ENCODE results near the gene PKNOX2. TPM values are rescaled to one million over a fixed set of nuclear protein-coding genes. Genes with fewer than 3 reads are reported as not detected.

PKNOX2 gene
- total RNA-seq, 6 experiments from 2014 or later = 0.09 to 0.31 (median 0.14) TPM

- no peak for ATAC-seq
- peaks cover 0 to 4% (median 0%) of the 10 kb centered on the region in 4 donors for H3K4me1 ChIP-seq
- H3K9me3 ChIP-seq = no peaks in the 10 kb centered on the region
- H3K4me3 ChIP-seq = no peak overlapping the region
- no peak for DNase-seq
- no peaks in the 10 kb centered on the region for H3K27me3 ChIP-seq
- TF ChIP-seq, protein P1, sequence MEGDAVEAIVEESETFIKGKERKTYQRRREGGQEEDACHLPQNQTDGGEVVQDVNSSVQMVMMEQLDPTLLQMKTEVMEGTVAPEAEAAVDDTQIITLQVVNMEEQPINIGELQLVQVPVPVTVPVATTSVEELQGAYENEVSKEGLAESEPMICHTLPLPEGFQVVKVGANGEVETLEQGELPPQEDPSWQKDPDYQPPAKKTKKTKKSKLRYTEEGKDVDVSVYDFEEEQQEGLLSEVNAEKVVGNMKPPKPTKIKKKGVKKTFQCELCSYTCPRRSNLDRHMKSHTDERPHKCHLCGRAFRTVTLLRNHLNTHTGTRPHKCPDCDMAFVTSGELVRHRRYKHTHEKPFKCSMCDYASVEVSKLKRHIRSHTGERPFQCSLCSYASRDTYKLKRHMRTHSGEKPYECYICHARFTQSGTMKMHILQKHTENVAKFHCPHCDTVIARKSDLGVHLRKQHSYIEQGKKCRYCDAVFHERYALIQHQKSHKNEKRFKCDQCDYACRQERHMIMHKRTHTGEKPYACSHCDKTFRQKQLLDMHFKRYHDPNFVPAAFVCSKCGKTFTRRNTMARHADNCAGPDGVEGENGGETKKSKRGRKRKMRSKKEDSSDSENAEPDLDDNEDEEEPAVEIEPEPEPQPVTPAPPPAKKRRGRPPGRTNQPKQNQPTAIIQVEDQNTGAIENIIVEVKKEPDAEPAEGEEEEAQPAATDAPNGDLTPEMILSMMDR (IDR thresholded peaks at IDR 0.05) = no peak
- no peak for TF ChIP-seq POLR2A (IDR thresholded peaks at IDR 0.05)
- H3K27ac ChIP-seq = no peak overlapping the region
- intact Hi-C loops (cut with DNase I) = no loop called here
- 73% methylated on average over 3 of the region's 3 CpGs for WGBS (ENCODE audit: insufficient coverage, low coverage, low lambda C conversion rate, missing lambda C conversion rate)
- no peaks in the 10 kb centered on the region for H3K36me3 ChIP-seq
These were observed 107.5 kb downstream of the PKNOX2 start for GRCh38 chr11:125272092-125272491.

DNA sequence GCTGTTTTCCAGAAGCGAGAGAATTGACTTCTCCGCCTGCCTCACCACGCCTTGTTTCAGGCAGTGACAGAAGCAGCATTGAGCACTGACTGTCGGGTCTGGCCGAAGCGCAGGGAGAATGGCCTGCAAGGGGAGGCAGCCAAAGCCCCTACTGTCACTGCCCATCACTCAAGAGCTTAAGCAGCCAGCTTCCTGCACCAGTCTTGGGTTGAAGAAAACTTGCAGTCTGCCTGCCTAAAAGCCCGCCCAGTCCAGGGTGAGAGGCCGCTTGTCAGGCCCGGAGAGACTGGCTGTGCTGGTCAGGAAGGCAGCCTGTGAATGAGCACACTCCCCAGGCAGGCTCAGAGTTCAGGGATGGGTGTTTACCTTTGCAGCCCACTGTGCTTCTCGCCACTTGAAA is 108.3 kb downstream of the PKNOX2 start:
- H3K36me3 ChIP-seq = no peaks in the 10 kb centered on the region
- TF ChIP-seq POLR2A (IDR thresholded peaks at IDR 0.05) = no peak
- TF ChIP-seq, protein P1 (IDR thresholded peaks at IDR 0.05) = no peak
- no peak overlapping the region for H3K27ac ChIP-seq
- DNase-seq (no peak), ATAC-seq (no peak)
- 66% methylated on average over 5 of the region's 10 CpGs for WGBS (ENCODE audit: insufficient coverage, low coverage, low lambda C conversion rate, missing lambda C conversion rate)
- no peaks in the 10 kb centered on the region for H3K9me3 ChIP-seq
- H3K4me1 ChIP-seq = peaks cover 0 to 4% (median 0%) of the 10 kb centered on the region in 4 donors
- H3K27me3 ChIP-seq = no peaks in the 10 kb centered on the region
- no peak overlapping the region for H3K4me3 ChIP-seq
- intact Hi-C loops (cut with DNase I) = no loop called here

GRCh38 chr11:125273519-125274000 is 109.0 kb downstream of the PKNOX2 start:
- no peak for ATAC-seq
- Histone ChIP-seq H3K27me3 (no peaks in the 10 kb centered on the region), H3K27ac (no peak overlapping the region), H3K4me3 (no peak overlapping the region), H3K4me1 (peaks cover 0 to 4% (median 0%) of the 10 kb centered on the region in 4 donors), H3K36me3 (no peaks in the 10 kb centered on the region), H3K9me3 (no peaks in the 10 kb centered on the region)
- TF ChIP-seq, protein P1 (IDR thresholded peaks at IDR 0.05) = no peak
- no peak for TF ChIP-seq POLR2A (IDR thresholded peaks at IDR 0.05)
- 49% methylated on average over 5 of the region's 5 CpGs for WGBS (ENCODE audit: insufficient coverage, low coverage, low lambda C conversion rate, missing lambda C conversion rate)
- DNase-seq = no peak
- intact Hi-C loops (cut with DNase I) = no loop called here

- WGBS (ENCODE audit: insufficient coverage, low coverage, low lambda C conversion rate, missing lambda C conversion rate) = 65% methylated on average over 5 of the region's 11 CpGs
- Histone ChIP-seq H3K9me3 (no peaks in the 10 kb centered on the region), H3K4me3 (no peak overlapping the region)
These were observed 109.8 kb downstream of the PKNOX2 start for GRCh38 chr11:125274309-125274708.

More at GRCh38 chr11:125274309-125274708, 109.8 kb downstream of the PKNOX2 start:
- no peaks in the 10 kb centered on the region for H3K27me3 ChIP-seq
- no peaks in the 10 kb centered on the region for H3K36me3 ChIP-seq
- H3K4me1 ChIP-seq = peaks cover 0 to 4% (median 0%) of the 10 kb centered on the region in 4 donors
- TF ChIP-seq, protein P1 (IDR thresholded peaks at IDR 0.05) = no peak
- no peak for TF ChIP-seq POLR2A (IDR thresholded peaks at IDR 0.05)
- no peak overlapping the region for H3K27ac ChIP-seq
- intact Hi-C loops (cut with DNase I) = no loop called here
- DNase-seq (no peak), ATAC-seq (no peak)
